ENCODE data around the gene CUL2.

The CUL2 gene

GRCh38 chr10:35056686-35057085, 33.5 kb downstream of the CUL2 start (continued):
- no peak for TF ChIP-seq PRDM2 (tag by site-specific recombination; IDR thresholded peaks at IDR 0.05; ENCODE audit: borderline replicate concordance)

- POLR2A ChIA-PET, result no interaction called here
- Histone ChIP-seq H3K4me1 (ENCODE audit: control insufficient read depth, insufficient read depth, low read length) (no peaks in the 10 kb centered on the region), H3K27ac (ENCODE audit: extremely low read depth, low read depth, low read length) (no peak overlapping the region), H3K9me3 (ENCODE audit: control insufficient read depth, insufficient read depth, low read depth, low read length) (no peaks in the 10 kb centered on the region), H3K36me3 (ENCODE audit: control insufficient read depth in 2 of 2, insufficient read depth in 1 of 2, low read length in 2 of 2) (peaks cover 31 to 54% of the 10 kb centered on the region in 2 experiments), H3K4me3 (ENCODE audit: low read depth, low read length) (no peak overlapping the region)
- CTCF ChIA-PET, result interaction anchor here (0.8 kb wide), 1 partner anchor 26 kb away, joined by 3 read pairs; no protein-coding TSS in a partner anchor
- TF ChIP-seq ZNF266 (tag by site-specific recombination; IDR thresholded peaks at IDR 0.05; ENCODE audit: low read depth) (no peak), ZNF555 (tag by site-specific recombination; conservative IDR thresholded peaks at IDR 0.05) (no peak), ZNF214 (tag by site-specific recombination; IDR thresholded peaks at IDR 0.05; ENCODE audit: borderline replicate concordance) (no peak), ZNF433 (tag by site-specific recombination; IDR thresholded peaks at IDR 0.05; ENCODE audit: low read depth) (no peak), GLIS2 (tag by site-specific recombination; IDR thresholded peaks at IDR 0.05) (no peak), ZNF394 (tag by site-specific recombination; IDR thresholded peaks at IDR 0.05; ENCODE audit: borderline replicate concordance) (no peak), IKZF3 (tag by site-specific recombination; IDR thresholded peaks at IDR 0.05) (no peak), ZNF16 (tag by site-specific recombination; IDR thresholded peaks at IDR 0.05; ENCODE audit: low read depth) (no peak), ZNF658 (tag by site-specific recombination; IDR thresholded peaks at IDR 0.05) (no peak), ZNF423 (tag by site-specific recombination; IDR thresholded peaks at IDR 0.05) (no peak), ZNF837 (tag by site-specific recombination; IDR thresholded peaks at IDR 0.05) (no peak), ZNF701 (tag by site-specific recombination; IDR thresholded peaks at IDR 0.05) (no peak), ZBTB49 (tag by site-specific recombination; IDR thresholded peaks at IDR 0.05; ENCODE audit: low read depth) (no peak), ZNF292 (tag by site-specific recombination; IDR thresholded peaks at IDR 0.05; ENCODE audit: borderline replicate concordance, low read depth) (no peak), ZNF549 (tag by site-specific recombination; IDR thresholded peaks at IDR 0.05) (no peak), SALL2 (tag by site-specific recombination; IDR thresholded peaks at IDR 0.05; ENCODE audit: borderline replicate concordance) (no peak), ZBTB44 (tag by site-specific recombination; IDR thresholded peaks at IDR 0.05) (no peak), TRIM28 (IDR thresholded peaks at IDR 0.05; ENCODE audit: borderline replicate concordance, low read length) (no peak)
Observed at GRCh38 chr10:35056133-35056532, 34.0 kb downstream of the CUL2 start.

Data from HEK293 (cell line).